Neutrophil (primary cell): ENCODE results near the gene PDGFC.
"Not testable (repeated sequence)": the region's sequence is repeated elsewhere in the genome, so short reads cannot be mapped to it uniquely, and the experiment has no call there.

Source experiments
- H3K27ac ChIP-seq: fragments of 200-600 bp; sonication (generic); 2 replicates; pipeline ENCODE4 v1.5.1; 2016; ENCODE audit warnings: mild to moderate bottlenecking, moderate library complexity
- H3K27me3 ChIP-seq: fragments of 200-600 bp; sonication (generic); 2 replicates; pipeline ENCODE4 v1.6.0; 2016; ENCODE audit warnings: mild to moderate bottlenecking
- H3K36me3 ChIP-seq: fragments of 200-600 bp; sonication (generic); 2 replicates; pipeline ENCODE4 v1.5.1; 2017
- H3K4me1 ChIP-seq, 2 experiments: fragments of 200-600 bp in 1 of 2; sonication (generic) in 1 of 2; 1 replicate in 1 of 2; 2 replicates in 1 of 2; pipeline versions ENCODE4 v1.5.1 to v1.6.1; 2013 to 2016; ENCODE audit warnings: low read depth in 1 of 2, low read length in 1 of 2, mild to moderate bottlenecking in 1 of 2, moderate library complexity in 1 of 2; ENCODE audit not compliant: control insufficient read depth in 1 of 2, insufficient read depth in 1 of 2
- H3K4me3 ChIP-seq, 2 experiments: fragments of 200-600 bp in 1 of 2; sonication (generic) in 1 of 2; 1 replicate in 1 of 2; 2 replicates in 1 of 2; pipeline ENCODE4 v1.5.1; 2013 to 2016; ENCODE audit warnings: low read depth in 1 of 2, low read length in 1 of 2, mild to moderate bottlenecking in 1 of 2, moderate library complexity in 1 of 2
- H3K9me3 ChIP-seq: fragments of 200-600 bp; sonication (generic); 2 replicates; pipeline ENCODE4 v1.5.1; 2016
- TF ChIP-seq, protein P1 (sequence below): fragments of 200-600 bp; sonication (generic); IDR thresholded peaks from 2 replicates; pipeline ENCODE4 v1.5.1; 2016; ENCODE audit warnings: antibody characterized with exemption

The PDGFC gene

DNA sequence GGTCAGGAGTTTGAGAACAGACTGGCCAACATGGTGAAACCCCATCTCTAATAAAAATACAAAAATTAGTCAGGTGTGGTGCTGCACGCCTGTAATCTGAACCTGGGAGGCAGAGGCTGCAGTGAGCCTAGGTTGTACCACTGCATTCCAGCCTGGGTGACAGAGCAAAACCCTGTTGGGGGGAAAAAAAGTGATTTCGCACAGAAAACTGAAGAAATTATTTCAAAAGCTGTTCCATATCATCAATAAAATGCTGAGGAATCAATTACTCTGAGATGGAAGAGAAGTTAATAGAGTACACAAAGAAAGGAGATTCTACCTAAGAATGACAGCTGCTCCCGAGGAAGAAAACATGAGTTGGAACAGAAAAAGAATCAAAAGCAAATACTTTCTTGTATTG is 95.9 kb downstream of the PDGFC start:
- Histone ChIP-seq H3K36me3 (no peaks in the 10 kb centered on the region), H3K27ac (no peak overlapping the region), H3K27me3 (no peaks in the 10 kb centered on the region), H3K9me3 (no peaks in the 10 kb centered on the region), H3K4me3 (no peak overlapping the region), H3K4me1 (no peaks in the 10 kb centered on the region)
- TF ChIP-seq, protein P1, sequence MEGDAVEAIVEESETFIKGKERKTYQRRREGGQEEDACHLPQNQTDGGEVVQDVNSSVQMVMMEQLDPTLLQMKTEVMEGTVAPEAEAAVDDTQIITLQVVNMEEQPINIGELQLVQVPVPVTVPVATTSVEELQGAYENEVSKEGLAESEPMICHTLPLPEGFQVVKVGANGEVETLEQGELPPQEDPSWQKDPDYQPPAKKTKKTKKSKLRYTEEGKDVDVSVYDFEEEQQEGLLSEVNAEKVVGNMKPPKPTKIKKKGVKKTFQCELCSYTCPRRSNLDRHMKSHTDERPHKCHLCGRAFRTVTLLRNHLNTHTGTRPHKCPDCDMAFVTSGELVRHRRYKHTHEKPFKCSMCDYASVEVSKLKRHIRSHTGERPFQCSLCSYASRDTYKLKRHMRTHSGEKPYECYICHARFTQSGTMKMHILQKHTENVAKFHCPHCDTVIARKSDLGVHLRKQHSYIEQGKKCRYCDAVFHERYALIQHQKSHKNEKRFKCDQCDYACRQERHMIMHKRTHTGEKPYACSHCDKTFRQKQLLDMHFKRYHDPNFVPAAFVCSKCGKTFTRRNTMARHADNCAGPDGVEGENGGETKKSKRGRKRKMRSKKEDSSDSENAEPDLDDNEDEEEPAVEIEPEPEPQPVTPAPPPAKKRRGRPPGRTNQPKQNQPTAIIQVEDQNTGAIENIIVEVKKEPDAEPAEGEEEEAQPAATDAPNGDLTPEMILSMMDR, result no peak

DNA sequence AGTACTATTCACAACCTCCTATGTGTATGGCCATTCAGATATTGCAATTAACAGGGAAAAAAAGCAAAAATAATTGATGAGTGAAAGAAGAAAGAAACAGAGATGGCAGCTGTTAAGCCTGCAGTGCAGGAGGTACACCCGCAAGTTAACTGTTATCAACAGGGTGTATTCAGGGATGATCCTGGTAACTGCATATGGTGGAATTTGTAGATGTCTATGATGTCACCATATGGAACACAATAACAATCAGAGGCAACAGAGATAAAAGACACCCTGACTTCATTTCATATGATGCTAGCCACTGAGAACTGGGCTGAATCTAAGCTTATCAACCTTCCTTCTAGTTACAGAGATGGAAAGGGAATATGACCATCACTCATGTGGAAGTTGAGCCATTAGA is 96.5 kb downstream of the PDGFC start:
- no peaks in the 10 kb centered on the region for H3K9me3 ChIP-seq
- TF ChIP-seq, protein P1, result no peak
- no peaks in the 10 kb centered on the region for H3K36me3 ChIP-seq
- H3K4me1 ChIP-seq, result no peaks in the 10 kb centered on the region
- no peak overlapping the region for H3K27ac ChIP-seq
- no peaks in the 10 kb centered on the region for H3K27me3 ChIP-seq
- no peak overlapping the region for H3K4me3 ChIP-seq

DNA sequence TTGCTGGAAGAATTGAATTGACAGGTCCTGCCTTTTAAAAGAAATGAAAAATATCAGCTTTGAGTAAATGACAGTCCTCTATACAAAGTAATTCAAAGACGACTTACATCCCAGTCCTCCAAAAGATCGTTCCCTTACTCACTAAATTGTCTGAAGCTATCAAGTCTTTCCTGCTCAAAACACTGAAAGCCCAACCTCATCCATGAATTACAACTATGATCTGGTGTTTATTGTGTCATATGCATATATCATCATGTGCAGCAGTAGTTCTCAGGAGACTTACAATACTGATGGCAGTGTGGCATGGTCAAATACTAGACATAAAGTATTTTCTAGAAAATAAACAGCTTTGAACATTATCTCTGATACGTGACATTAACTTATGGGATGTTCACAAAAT is 97.8 kb downstream of the PDGFC start:
- no peak overlapping the region for H3K4me3 ChIP-seq
- H3K4me1 ChIP-seq, result no peaks in the 10 kb centered on the region
- no peak overlapping the region for H3K27ac ChIP-seq
- TF ChIP-seq, protein P1, result no peak
- no peaks in the 10 kb centered on the region for H3K27me3 ChIP-seq
- H3K36me3 ChIP-seq, result no peaks in the 10 kb centered on the region
- H3K9me3 ChIP-seq, result no peaks in the 10 kb centered on the region

DNA sequence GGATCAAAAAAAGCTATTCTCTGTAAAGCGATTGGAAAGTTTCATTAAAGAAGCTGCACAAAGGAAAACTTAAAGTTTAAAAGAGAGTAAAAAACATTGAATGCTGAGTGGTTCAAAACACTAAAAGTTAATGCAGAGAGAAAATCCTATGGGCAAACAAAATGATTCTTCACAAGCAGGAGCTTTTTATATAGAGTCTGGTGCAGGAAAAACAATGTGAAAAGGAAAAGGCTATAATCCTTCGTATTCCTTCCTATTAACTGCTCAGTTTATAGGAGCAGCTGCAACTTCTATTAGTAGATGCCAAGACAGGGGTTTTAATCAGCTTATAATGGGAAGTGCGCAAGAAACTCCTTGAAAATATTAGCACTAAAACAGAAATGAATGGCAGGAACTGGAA is 100.7 kb downstream of the PDGFC start:
- Histone ChIP-seq H3K4me1 (no peaks in the 10 kb centered on the region), H3K4me3 (no peak overlapping the region), H3K9me3 (no peaks in the 10 kb centered on the region), H3K27ac (no peak overlapping the region), H3K27me3 (no peaks in the 10 kb centered on the region), H3K36me3 (no peaks in the 10 kb centered on the region)
- TF ChIP-seq, protein P1, result no peak

DNA sequence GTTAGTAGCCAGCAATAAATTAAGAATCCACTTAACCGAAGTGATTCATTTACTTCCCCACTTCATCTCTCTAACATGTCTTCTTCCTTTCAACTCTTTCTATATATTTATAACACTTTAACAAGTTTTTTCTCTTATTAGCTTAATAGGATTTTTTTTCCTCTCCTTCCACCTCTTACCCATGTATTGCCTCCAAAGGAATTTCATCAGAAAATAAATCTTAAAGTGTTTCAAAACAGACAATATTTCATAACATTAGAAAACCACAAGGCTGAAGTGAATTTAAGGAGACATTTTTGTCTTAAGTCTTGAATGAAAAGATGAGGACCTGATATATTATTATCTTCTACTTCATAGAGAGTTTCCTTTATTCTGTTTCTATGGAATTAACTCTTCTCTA is 101.5 kb downstream of the PDGFC start:
- Histone ChIP-seq H3K4me3 (no peak overlapping the region), H3K4me1 (no peaks in the 10 kb centered on the region), H3K27ac (no peak overlapping the region), H3K9me3 (no peaks in the 10 kb centered on the region), H3K36me3 (no peaks in the 10 kb centered on the region), H3K27me3 (no peaks in the 10 kb centered on the region)
- TF ChIP-seq, protein P1, result no peak

DNA sequence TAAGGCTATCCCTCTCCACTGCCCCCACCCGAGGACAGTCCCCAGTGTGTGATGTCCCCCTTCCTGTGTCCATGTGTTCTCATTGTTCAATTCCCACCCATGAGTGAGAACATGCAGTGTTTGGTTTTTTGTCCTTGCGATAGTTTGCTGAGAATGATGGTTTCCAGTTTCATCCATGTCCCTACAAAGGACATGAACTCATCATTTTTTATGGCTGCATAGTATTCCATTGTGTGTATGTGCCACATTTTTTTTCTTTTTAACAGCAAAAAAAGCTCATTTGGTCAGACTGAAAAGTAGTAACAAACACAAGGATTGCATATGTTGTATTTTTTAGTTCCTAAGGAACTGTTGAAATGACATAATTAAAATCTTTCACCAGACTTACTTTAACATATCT is 105.5 kb downstream of the PDGFC start:
- H3K4me3 ChIP-seq, H3K36me3 ChIP-seq, H3K9me3 ChIP-seq, H3K27ac ChIP-seq, H3K27me3 ChIP-seq, H3K4me1 ChIP-seq: not testable (repeated sequence)
